A204.1 (cell line): ENCODE data around the gene XPR1.
"Not testable (repeated sequence)": the region's sequence is repeated elsewhere in the genome, so short reads cannot be mapped to it uniquely, and the experiment has no call there.

Source experiments
- FAIRE-seq: peaks from 2 replicates; lab custom pipeline; 2012; peaks lifted over from hg19 to GRCh38; lab: Jason Lieb, UNC

XPR1 gene

DNA sequence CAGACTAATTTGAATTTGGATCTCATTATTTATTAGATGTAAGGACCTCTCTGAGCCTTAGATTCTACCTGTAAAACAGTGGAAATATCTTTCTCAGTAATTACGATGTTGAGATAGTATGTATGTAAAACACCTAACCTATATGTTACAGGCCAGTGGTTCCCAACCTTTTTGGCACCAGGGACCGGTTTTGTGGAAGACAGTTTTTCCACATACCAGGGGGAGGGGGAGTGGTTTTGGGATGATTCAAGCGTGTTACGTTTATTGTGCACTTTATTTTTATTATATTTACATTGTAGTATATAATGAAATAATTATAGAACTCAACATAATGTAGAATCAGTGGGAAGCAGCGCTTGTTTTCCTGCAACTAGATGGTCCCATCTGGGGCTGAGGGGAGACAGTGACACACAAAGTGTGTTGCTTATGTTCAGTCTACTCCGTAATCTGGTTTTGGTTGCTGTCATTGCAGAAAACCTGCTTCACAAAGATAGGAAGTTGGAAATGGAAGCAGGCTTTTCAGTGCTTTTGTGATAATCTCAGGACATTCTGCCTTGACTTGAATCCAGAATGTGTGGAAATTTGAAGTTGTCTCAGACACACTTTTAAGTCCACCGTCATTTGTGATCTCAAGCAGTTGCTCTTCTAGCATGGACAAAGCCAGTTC lies 12.8 kb downstream of the XPR1 start:
- no peak for FAIRE-seq

DNA sequence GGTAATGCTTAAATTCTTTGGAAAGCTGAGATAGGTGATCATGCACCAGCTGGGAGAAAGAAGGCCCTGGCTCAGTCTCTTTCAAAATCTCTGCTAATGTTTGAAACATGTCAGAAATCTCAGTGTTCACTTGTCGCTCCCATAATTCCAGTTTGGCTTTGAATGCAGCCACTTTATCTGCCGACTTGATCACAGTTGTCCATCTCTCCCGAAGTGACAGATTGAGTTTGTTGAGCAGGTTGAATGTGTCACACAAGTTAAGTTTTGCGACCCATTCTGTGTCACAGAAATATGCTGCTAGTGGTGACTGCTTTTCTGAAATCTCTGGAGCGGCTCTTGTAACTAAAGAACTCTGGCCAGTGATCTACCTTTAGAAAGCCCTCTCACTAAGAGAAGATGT lies 13.4 kb downstream of the XPR1 start:
- not testable (repeated sequence) for FAIRE-seq

DNA sequence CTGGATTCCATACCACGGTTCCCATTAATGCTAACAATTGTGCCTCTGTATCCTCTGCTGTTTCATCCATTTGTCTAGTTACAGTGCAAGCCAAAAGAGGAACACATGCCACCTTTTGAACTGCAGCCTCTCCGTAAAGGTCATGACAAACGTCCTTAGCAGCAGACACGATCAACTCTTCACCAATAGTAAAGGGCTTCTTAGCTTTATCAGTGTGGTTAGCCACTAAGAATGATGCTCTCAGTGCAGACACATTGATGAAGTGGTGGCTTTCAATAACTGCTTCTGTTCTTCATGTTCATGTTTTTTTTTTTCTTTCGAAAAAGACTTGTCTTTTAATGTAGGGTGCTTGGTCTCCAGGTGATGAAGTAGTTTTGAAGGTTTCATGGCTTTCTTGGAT lies 14.3 kb downstream of the XPR1 start:
- no peak for FAIRE-seq

DNA sequence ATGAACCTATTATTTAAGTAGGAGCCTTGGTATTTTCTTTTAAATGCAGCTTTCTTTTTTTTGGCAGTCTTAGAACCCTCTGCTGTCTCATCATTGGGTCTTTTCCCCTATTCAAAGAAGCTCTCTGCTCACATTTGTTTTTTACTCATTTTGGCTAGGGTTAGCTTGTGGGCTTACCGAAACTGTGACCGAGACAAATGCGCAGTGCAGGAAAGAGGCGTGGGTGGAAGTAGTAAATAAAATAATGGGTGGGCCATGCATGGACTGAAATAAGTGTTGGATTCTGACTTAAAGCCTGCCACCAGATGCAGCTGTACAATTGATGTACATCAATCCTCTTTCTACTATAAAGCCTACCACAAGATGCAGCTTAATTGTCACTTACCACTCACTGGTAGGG lies 14.7 kb downstream of the XPR1 start:
- no peak for FAIRE-seq

DNA sequence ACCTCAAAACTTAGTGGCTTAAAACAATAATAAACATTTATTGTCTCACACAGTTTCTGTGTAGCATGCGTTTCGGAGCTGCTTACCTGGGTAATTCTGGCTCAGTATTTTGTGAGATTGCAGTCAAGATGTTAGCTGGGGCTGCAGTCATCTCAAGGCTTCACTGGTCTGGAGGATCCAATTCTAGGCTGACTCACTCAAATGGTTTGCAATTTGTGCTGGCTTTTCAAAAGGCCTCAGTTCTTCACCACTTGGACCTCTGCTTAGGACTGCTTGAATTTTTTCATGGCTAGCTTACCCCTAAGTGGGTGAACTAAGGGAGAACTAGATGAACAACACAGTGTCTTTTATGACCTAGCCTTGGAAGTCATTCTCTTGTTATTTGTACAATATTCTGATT lies 21.0 kb downstream of the XPR1 start:
- FAIRE-seq, result no peak

DNA sequence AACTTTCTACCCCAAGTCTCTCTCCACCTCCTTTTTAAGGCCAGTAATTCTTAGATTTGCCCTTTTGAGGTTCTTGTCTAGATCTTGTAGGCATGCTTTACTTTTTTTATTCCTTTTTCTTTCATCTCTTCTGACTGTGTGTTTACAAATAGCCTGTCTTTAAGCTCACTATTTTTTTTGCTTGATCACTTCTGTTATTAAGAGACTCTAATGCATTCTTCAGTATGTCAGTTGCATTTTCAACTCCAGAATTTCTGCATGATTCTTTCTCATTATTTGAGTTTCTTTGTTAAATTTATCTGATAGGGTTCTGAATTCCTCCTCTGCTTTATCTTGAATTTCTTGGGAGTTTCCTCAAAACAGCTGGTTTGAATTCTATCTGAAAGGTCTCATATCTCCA lies 30.9 kb downstream of the XPR1 start:
- no peak for FAIRE-seq

DNA sequence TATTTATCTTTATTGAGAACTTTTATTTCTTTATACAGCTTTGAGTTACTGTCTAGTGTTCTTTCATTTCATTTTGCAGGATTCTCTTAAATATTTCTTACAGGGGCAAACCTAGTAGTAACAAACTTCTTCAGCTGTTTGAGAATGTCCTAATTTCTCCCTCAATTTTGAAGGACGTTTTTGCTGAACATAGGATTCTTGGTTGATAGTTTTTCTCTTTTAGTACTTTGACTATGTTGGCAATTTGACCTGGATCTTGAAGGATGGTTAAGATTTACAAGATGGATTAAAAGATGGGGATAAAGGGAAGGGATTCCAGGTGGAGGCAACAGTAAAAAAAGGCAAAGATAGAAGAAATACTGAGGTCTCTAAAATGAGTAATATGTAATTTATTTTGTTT lies 38.9 kb downstream of the XPR1 start:
- FAIRE-seq, result no peak

DNA sequence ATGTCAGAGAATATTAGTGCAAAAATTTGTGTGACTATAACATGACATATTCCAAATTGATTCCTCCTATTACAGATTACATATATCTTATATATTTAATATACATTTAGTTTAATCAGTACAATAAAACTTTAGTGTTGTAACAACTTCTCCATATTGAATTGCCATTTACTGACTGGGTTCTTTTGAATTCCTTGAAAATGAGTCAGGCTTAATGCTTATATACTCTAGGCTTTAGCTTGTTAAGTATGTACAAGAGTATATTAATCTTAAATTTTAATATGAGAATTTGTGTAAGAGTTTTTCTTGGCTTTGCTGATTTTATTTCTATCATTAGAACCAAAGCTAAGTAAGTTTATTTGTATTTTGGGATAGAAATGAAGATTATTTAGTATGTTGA lies 40.3 kb downstream of the XPR1 start:
- no peak for FAIRE-seq

DNA sequence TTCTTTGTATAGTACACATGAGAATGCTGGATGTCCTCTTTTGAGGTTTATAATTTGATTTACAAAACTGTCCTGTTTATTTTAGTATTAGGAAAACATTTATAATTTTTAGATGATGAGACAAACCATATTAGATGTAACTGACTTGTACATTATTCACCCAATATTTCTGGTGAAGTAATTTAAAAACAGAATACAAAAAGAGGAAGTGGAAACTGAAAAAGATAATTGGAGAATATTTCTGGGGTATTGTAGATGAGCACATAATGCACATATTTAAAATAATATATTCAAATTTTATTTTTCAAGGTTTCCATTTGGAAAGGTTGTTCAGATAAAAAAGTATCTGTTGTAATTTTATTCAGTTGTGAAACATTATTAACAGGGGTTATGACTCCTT lies 40.7 kb downstream of the XPR1 start:
- FAIRE-seq, result no peak

DNA sequence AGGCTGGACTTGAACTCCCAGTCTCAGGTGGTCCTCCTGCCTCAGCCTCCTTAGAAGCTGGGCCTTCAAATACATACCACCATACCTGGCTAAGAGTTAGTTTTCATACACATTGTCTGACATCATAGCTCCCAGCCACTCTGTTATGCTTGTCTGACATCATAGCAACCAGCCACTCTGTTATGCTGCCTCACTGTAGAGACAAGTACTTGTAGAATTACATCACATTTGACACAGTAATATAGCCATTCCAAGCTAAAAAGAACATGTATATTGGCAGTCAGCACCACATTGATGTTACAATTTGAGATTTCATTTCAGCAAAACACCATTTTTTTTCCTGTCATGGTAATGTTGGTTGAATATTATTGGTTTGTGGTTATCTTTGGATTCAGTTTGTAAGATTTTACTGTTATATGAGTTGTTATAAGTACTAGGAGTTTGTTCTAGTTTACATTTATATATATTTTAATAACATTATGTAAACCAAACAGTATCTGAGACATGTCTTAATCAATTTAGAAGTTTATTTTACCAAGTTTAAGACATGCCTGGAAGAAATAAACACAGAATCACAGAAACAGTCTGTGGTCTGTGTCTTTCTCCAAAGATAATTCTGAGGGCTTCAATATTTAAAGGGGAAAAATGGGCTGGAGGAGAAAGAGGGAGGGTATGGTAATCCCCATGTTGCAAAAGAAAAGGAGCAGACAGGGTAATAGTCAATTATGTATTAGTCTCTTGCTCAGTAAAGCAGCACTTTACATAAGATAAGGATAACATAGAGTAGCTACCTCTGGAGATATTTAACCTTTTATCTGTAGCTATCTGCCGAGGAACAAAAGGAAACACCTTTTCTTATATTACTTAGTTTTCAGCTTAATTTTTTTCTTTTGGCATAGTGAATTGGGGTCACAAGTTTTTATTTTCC lies 43.0 kb downstream of the XPR1 start:
- FAIRE-seq, result peak; percentile 54

DNA sequence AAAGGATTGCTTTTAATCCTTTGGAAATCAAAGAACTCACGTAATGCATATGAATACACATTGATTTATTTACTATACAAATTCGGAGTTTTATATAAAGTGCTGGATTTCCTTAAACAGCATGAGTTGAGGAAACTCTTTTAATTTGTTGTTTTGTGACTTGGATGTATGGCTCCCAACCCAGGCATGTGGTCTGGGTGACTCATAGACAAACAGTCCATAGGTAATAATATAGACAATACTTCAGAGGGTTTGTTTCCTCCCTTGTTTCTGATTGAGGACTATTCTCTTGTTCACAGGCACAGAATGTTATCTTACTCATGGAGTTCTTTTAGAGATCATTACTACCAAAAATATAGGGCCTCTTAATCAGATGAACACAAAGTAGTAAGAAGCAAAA lies 43.8 kb downstream of the XPR1 start:
- FAIRE-seq, result no peak

DNA sequence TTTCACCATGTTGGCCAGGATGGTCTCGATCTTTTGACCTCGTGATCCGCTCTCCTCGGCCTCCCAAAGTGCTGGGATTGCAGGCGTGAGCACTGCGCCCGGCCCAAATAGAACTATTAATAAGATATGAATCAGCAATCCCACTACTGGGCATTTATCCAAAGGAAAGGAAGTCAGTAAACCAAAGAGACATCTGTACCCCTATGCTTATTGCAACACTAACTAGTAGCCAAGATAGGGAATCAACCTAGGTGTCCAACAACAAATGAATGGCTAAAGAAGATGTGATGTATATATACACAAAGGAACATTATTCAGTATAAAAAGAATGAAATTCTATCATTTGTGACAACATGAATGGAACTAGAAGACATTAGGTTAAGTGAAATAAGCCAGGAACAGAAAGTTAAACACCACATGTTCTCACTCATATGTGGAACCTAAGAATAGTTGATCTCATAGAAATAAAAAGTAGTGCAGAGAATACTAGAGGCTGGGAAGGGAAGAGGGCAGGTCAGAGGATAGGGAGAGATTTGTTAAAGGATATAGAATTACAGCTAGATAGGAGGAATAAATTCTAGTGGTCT lies 48.8 kb downstream of the XPR1 start:
- no peak for FAIRE-seq

DNA sequence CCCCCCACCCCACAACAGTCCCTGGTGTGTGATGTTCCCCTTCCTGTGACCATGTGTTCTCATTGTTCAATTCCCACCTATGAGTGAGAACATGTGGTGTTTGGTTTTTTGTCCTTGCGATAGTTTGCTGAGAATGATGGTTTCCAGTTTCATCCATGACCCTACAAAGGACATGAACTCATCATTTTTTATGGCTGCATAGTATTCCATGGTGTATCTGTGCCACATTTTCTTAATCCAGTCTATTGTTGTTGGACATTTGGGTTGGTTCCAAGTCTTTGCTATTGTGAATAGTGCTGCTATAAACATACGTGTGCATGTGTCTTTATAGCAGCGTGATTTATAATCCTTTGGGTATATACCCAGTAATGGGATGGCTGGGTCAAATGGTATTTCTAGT lies 51.3 kb downstream of the XPR1 start:
- not testable (repeated sequence) for FAIRE-seq

DNA sequence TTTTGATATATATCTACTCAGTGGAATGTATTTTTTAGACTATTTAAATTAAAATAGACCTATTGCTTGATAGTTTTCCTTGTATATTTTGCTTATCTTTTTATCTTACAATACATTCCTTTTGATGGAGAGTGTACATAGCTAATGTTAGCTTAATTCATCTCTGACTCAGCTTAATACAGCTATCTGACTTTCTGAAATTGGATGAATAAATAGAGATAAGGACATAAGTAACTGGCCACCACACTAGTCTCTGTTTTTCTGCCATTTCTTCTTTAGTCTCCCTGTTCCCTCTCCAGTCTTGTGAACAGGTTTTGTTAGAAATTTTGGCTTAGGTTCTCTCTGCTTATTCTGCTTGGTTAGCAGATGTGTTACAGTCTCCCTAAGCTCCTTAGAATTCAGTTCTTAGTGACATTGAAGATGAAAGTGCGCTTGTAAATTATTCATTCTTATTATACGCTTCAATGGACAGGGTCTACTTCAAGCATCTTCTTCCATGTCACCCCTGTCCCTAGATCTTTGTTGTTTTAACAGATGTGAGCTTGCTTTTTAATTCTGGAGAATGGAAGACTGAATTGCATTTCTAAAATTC lies 59.6 kb downstream of the XPR1 start:
- no peak for FAIRE-seq

DNA sequence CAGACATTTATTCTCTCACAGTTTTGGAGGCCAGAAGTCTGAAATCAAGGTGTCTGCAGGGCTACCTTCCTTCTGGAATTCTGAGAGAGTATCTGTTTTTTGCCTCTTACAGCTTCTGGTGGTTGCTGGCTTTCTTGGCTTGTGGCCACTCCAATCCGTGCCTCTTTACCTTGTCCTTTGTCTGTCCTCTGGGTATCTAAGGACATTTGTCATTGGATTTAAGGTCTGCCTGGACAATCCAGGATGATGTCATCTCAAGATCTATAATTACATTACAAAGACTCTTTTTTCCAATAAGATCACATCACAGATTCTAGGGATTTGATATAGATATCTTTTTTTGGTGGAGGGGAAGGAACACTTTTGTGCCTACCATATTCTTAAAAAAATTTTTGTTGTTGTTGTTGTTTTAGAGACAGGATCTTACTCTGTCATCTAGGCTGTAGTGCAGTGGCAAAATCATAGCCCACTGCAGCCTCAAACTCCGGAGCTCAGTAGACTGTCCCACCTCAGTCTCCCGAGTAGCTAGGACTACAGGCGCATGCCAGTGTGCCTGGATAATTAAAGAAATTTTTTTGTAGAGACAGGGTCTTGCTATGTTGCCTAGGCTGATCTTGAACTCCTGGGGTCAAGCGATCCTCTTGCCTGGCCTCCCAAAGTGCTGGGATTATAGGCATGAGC lies 61.9 kb downstream of the XPR1 start:
- no peak for FAIRE-seq

DNA sequence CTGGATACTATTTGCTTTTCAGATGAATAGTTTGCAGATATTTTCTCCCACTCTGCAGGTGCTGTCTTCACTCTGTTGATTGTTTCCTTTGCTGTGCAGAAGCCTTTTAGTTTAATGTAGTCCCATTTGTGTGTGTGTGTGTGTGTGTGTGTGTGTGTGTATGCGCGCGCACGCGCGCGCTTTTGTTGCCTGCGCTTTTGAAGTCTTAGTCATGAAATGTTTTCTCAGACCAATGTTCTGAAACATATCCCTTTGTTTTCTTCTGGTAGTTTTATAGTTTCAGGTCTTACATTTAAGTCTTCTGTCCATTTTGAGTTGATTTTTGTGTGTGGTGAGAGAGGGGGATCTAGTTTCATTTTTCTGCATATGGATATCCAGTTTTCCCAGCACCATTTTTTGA lies 63.5 kb downstream of the XPR1 start:
- FAIRE-seq, result no peak

DNA sequence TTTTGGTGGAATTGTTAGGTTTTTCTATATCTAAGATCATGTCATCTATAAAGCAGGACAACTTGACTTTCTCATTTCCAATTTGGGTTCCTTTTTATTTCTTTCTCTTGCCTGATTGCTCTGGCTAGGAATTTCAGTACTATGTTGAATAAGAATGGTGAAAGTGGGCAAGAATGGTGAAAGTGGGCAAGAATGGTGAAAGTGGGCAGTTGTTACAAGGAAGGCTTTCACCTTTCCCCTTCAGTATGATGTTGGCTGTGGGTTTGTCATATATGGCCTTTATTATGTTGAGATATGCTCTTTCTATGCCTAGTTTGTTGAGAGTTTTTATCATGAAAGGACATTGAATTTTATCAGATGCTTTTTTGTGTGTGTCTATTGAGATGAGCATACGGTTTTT lies 64.5 kb downstream of the XPR1 start:
- no peak for FAIRE-seq

DNA sequence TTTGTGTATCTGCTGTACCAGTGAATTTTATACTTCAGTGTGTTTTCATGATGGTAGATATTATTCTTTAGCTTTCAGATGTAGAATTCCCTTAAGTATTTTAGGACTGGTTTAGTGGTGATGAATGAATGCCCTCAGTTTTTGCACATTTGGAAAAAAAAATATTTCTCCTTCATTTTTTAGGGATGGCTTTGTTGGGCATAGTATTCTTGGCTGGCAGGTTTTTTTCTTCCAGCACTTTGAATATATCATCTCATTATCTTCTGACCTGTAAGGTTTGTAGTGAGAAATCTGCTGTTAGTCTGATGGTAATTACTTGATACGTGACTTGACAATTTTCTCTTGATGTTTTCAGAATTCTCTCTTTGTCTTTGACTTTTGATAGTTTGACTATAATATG lies 66.8 kb downstream of the XPR1 start:
- FAIRE-seq, result no peak

DNA sequence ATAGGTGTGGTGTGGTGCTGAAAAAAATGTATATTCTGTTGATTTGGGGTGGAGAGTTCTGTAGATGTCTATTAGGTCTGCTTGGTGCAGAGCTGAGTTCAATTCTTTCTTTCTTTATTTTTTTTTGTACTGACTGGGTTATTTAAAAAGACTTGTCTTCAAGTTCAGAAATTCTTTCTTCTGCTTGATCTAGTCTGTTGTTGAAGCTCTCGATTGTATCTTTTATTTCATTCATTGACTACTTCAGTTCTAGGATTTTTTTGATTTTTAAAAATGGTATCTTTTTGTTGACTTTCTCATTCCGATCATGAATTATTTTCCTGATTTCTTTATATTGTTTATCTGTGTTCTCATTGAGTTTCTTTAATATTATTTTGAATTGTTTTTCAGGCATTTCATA lies 70.6 kb downstream of the XPR1 start:
- peak; percentile 25 for FAIRE-seq

DNA sequence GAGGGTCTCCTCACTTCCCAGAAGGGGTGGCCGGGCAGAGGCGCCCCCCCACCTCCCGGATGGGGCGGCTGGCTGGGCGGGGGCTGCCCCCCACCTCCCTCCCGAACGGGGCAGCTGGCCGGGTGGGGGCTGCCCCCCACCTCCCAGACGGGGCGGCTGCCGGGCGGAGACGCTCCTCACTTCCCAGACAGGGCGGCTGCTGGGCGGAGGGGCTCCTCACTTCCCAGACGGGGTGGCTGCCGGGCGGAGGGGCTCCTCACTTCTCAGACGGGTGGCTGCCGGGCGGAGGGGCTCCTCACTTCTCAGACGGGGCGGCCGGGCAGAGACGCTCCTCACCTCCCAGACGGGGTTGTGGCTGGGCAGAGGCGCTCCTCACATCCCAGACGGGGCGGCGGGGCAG lies 78.9 kb downstream of the XPR1 start:
- FAIRE-seq, result not testable (repeated sequence)

DNA sequence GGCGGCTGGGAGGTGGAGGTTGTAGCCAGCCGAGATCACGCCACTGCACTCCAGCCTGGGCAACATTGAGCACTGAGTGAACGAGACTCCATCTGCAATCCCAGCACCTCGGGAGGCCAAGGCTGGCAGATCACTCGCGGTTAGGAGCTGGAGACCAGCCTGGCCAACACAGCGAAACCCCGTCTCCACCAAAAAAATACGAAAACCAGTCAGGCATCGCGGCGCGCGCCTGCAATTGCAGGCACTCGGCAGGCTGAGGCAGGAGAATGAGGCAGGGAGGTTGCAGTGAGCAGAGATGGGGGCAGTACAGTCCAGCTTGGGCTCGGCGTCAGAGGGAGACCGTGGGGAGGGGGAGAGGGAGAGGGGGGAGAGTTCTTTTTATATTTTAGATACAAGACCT lies 79.4 kb downstream of the XPR1 start:
- not testable (repeated sequence) for FAIRE-seq

DNA sequence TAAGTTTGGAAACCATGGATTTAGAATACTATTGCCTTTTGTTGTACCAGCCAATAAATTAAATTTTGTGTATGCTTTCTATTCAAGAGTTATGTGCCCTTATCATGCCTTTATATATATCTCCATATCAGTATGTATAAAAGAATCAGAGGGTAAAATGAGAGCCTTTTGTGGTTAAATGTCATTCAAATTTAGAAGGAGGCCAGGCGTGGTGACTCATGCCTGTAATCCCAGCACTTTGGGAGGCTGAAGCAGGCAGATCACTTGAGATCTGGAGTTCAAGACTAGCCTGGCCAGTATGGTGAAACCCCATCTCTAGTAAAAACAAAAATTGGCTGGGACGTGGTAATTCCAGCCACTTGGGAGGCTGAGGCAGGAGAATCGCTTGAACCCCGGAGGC lies 88.9 kb downstream of the XPR1 start:
- no peak for FAIRE-seq

DNA sequence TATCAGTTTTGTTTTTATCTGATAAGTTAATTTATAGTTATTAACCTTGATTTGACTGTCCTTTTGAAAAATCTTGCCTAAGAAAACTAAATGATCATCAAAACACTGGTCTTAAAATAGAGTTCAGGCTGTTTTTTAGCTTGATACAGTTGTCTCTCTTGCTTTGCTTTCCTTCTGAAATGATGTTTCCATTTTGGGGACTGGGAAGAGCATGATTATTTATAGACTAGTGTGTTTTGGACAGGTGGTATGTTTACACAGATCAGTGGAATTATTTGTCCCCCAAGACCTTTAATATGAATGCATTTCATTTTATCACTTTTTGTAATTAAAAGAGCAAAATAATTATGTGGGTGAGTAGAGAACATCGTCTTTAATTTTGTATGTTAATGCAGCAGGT lies 90.8 kb downstream of the XPR1 start:
- FAIRE-seq, result no peak
